HepG2 (cell line): ENCODE data around the gene LSM14B. TPM values are rescaled to one million over a fixed set of nuclear protein-coding genes. Genes with fewer than 3 reads are reported as not detected.

ENCODE experiments used
- ATAC-seq: fragments of 200-7000 bp; cut with Tn5 transposase; 3 replicates; pipeline ENCODE4 v1.9.1; 2020; ENCODE audit warnings: mild to moderate bottlenecking, moderate library complexity
- BruUV-seq: library from RNA; stranded (reverse); fragments of 400-500 nt; replicated peaks from 2 replicates; lab custom pipeline; 2021; lab: Mats Ljungman, UMichigan
- CTCF ChIA-PET: fragments of 300-600 bp; formaldehyde crosslinking; extraction: SDS; loops from one replicate; lab custom pipeline; 2021; ENCODE audit warnings: low total read pairs, inconsistent platforms, low intra/inter-chr PET ratio; lab: Yijun Ruan, JAX
- POLR2A ChIA-PET: fragments of 350-600 bp; sonication (Branson Sonifier 250); formaldehyde crosslinking; loops from one replicate; lab custom pipeline; 2020; ENCODE audit warnings: antibody characterized with exemption, inconsistent platforms; lab: Yijun Ruan, JAX
- DNase-seq: peaks from one replicate; pipeline ENCODE4 v3.0.0-alpha.2; 2015; ENCODE audit warnings: low spot score
- FAIRE-seq: peaks from 3 replicates; lab custom pipeline; 2011; peaks lifted over from hg19 to GRCh38; lab: Jason Lieb, UNC
- H2AFZ ChIP-seq: one replicate; pipeline ENCODE4 v1.6.1; 2011; ENCODE audit warnings: low read length, inconsistent platforms
- H3K27ac ChIP-seq: fragments of 300-600 bp; 3 replicates; pipeline ENCODE4 v1.8.0; 2011; ENCODE audit warnings: mixed run types, mild to moderate bottlenecking, mixed read lengths, low read length, inconsistent platforms; ENCODE audit not compliant: insufficient read depth; ENCODE audit errors: extremely low read length
- H3K27me3 ChIP-seq, 2 experiments: fragments of 200-600 bp in 1 of 2; 2 replicates in 1 of 2; 3 replicates in 1 of 2; pipeline versions ENCODE4 v1.6.0 to v1.8.0; 2011; ENCODE audit warnings: low read length in 2 of 2, mild to moderate bottlenecking in 2 of 2, moderate library complexity in 2 of 2, inconsistent platforms in 1 of 2; ENCODE audit not compliant: insufficient read depth in 2 of 2, control insufficient read depth in 1 of 2
- H3K36me3 ChIP-seq, 2 experiments: fragments of 200-600 bp in 1 of 2; replicated peaks in 1 of 2; 2 replicates in 1 of 2; 3 replicates in 1 of 2; pipeline versions ENCODE4 v1.5.1 to v1.8.0; 2011; ENCODE audit warnings: low read length in 2 of 2, inconsistent platforms in 1 of 2; ENCODE audit not compliant: insufficient read depth in 2 of 2, control insufficient read depth in 1 of 2
- H3K4me1 ChIP-seq: 2 replicates; pipeline ENCODE4 v1.5.1; 2012; ENCODE audit warnings: low read length, inconsistent platforms; ENCODE audit not compliant: insufficient read depth
- H3K4me2 ChIP-seq: 2 replicates; pipeline ENCODE4 v1.6.0; 2011; ENCODE audit warnings: low read depth, low read length, inconsistent platforms
- H3K4me3 ChIP-seq, 3 experiments: fragments of 200-600 bp in 1 of 3; sonication (generic), shearing (Covaris generic) in 1 of 3; replicated peaks in 1 of 3; 2 replicates each; pipeline ENCODE4 v1.5.1; 2011 to 2016; ENCODE audit warnings: low read length in 3 of 3, inconsistent platforms in 2 of 3, low read depth in 2 of 3, mild to moderate bottlenecking in 2 of 3, control low read depth in 1 of 3, mixed read lengths in 1 of 3; ENCODE audit not compliant: insufficient read depth in 1 of 3
- H3K79me2 ChIP-seq: one replicate; pipeline ENCODE4 v1.6.1; 2011; ENCODE audit warnings: low read length, inconsistent platforms; ENCODE audit not compliant: insufficient read depth
- H3K9ac ChIP-seq: 2 replicates; pipeline ENCODE4 v1.6.0; 2011; ENCODE audit warnings: mild to moderate bottlenecking, low read depth, low read length, inconsistent platforms; ENCODE audit not compliant: insufficient read depth
- H3K9me3 ChIP-seq: 2 replicates; pipeline ENCODE4 v1.5.1; 2012; ENCODE audit warnings: mild to moderate bottlenecking, low read length
- H4K20me1 ChIP-seq: 2 replicates; pipeline ENCODE4 v1.6.0; 2011; ENCODE audit warnings: inconsistent platforms, mild to moderate bottlenecking, low read length, moderate library complexity; ENCODE audit not compliant: insufficient read depth
- ARNTL ChIP-seq: sonication (generic); formaldehyde crosslinking; IDR thresholded peaks from 2 replicates; pipeline ENCODE4 v1.4.0; 2020; ENCODE audit warnings: mild to moderate bottlenecking, missing genetic modification reagents
- EP300 ChIP-seq, 3 experiments: sonication (generic) in 1 of 3; formaldehyde crosslinking in 1 of 3; IDR thresholded peaks; 2 replicates each; pipeline versions ENCODE4 v1.5.1 to v1.6.1; 2011 to 2020; ENCODE audit warnings: low read depth in 2 of 3, low read length in 2 of 3, borderline replicate concordance in 1 of 3, improper control_type of control experiment in 1 of 3, mild to moderate bottlenecking in 1 of 3, missing genetic modification reagents in 1 of 3, moderate library complexity in 1 of 3
- GATAD2A ChIP-seq: IDR thresholded peaks from 2 replicates; pipeline ENCODE4 v1.6.1; 2016
- ISL2 ChIP-seq: sonication (generic); formaldehyde crosslinking; IDR thresholded peaks from 2 replicates; pipeline ENCODE4 v1.5.0; 2020; ENCODE audit warnings: missing genetic modification reagents
- KLF16 ChIP-seq, 2 experiments: sonication (generic) in 1 of 2; formaldehyde crosslinking in 1 of 2; IDR thresholded peaks; 2 replicates each; pipeline versions ENCODE4 v1.6.1 to v1.8.0; 2016 to 2023; ENCODE audit warnings: missing genetic modification reagents in 2 of 2, missing compliant biosample characterization in 1 of 2
- MAF1 ChIP-seq: sonication (generic); formaldehyde crosslinking; IDR thresholded peaks from 2 replicates; pipeline ENCODE4 v1.5.0; 2020; ENCODE audit warnings: missing genetic modification reagents, borderline replicate concordance
- RERE ChIP-seq: IDR thresholded peaks from 2 replicates; pipeline ENCODE4 v1.6.1; 2016; ENCODE audit warnings: low read depth, missing genetic modification reagents, missing compliant biosample characterization
- RFX5 ChIP-seq: IDR thresholded peaks from 2 replicates; pipeline ENCODE4 v1.6.1; 2011; ENCODE audit warnings: low read depth, low read length, improper control_type of control experiment
- SALL1 ChIP-seq: sonication (generic); formaldehyde crosslinking; IDR thresholded peaks from 2 replicates; pipeline ENCODE4 v1.8.0; 2022; ENCODE audit warnings: mild to moderate bottlenecking, missing genetic modification reagents
- SP140L ChIP-seq: sonication (generic); formaldehyde crosslinking; IDR thresholded peaks from 2 replicates; pipeline ENCODE4 v1.4.0; 2020; ENCODE audit warnings: missing genetic modification reagents, borderline replicate concordance
- ZNF24 ChIP-seq: fragments of 450-650 bp; IDR thresholded peaks from 2 replicates; pipeline ENCODE4 v1.6.1; 2017; ENCODE audit warnings: antibody characterized with exemption, mild to moderate bottlenecking
- ZNF296 ChIP-seq: sonication (generic); formaldehyde crosslinking; conservative IDR thresholded peaks from 2 replicates; pipeline ENCODE4 v1.5.0; 2020; ENCODE audit warnings: mild to moderate bottlenecking, missing genetic modification reagents
- ZNF329 ChIP-seq: sonication (generic); formaldehyde crosslinking; IDR thresholded peaks from 2 replicates; pipeline ENCODE4 v1.9.0; 2021; ENCODE audit warnings: low read depth, mild to moderate bottlenecking, missing genetic modification reagents
- ZSCAN21 ChIP-seq: sonication (generic); formaldehyde crosslinking; IDR thresholded peaks from 2 replicates; pipeline ENCODE4 v1.8.0; 2022; ENCODE audit warnings: mild to moderate bottlenecking, missing genetic modification reagents, moderate library complexity, borderline replicate concordance
- WGBS: methylation state at CpG from one replicate; pipeline ENCODE4 v1.1.6; 2017; ENCODE audit warnings: low lambda C conversion rate; 5-methylcytosine and 5-hydroxymethylcytosine counted together
- in situ Hi-C: cut with HindIII; loops from 2 replicates; pipeline ENCODE4 v1.10.0; 2017; ENCODE audit warnings: low pct_unique_long_range_greater_than_20kb; ENCODE audit not compliant: extremely low pct_ligation_motif_present
- intact Hi-C: fragments of 100-400 bp; cut with micrococcal nuclease; formaldehyde crosslinking; loops from one replicate; pipeline ENCODE4 v1.10.0; 2022; ENCODE audit not compliant: unreplicated experiment
- polyA plus RNA-seq, 8 experiments: library from polyadenylated mRNA; depleted of rRNA in 3 of 8; stranded (reverse) in 7 of 8; unstranded in 1 of 8; fragments of >200 nt; fragmentation: Illumina TruSeq in 4 of 8; extraction: Trizol in 4 of 8; gene quantifications; 2 replicates each; pipeline versions ENCODE4 v1.2.1 to v1.2.3, GENCODE V29; 2011 to 2016; ENCODE audit warnings: low read depth in 4 of 8, missing spikeins in 1 of 8, mixed read lengths in 1 of 8; ENCODE audit not compliant: insufficient read depth in 1 of 8
- total RNA-seq, 5 experiments: library from RNA; depleted of rRNA; stranded (reverse); fragments of >200 nt; fragmentation: Illumina TruSeq; extraction: Trizol; gene quantifications; 2 replicates each; pipeline ENCODE4 v1.2.3, GENCODE V29; 2016; ENCODE audit warnings: low read depth in 1 of 5

The LSM14B gene
- total and polyA plus RNA-seq, 2 of the 13 experiments (the other 11 are each of a cell fraction or from before 2014, with no cell fraction given), result 43.3 to 79.2 TPM

GRCh38 chr20:62141043-62141396 lies 18.7 kb downstream of the LSM14B start (continued):
- 0 out of 2 replicates have a peak, but pooled peaks have one; percentile 11 for TF ChIP-seq ZSCAN21 (CRISPR knock-in tag)
- no peak for TF ChIP-seq MAF1 (CRISPR knock-in tag)
- 0 out of 2 replicates have a peak, but pooled peaks have one; percentile 9 for TF ChIP-seq SALL1
- TF ChIP-seq EP300 (IDR thresholded peaks at IDR 0.05; ENCODE audit: low read depth in 2 of 2, low read length in 2 of 2), result no peak
- peak; percentile 26; the same call in 1 of the 2 replicates for TF ChIP-seq EP300 (CRISPR knock-in tag; IDR thresholded peaks at IDR 0.05; ENCODE audit: borderline replicate concordance)

GRCh38 chr20:62141397-62142251 lies 19.3 kb downstream of the LSM14B start:
- Histone ChIP-seq H3K36me3 (peaks cover 29 to 43% of the 10 kb centered on the region in 2 experiments), H3K79me2 (peaks cover 68% of the 10 kb centered on the region), H3K27me3 (no peaks in the 10 kb centered on the region; a peak in 1 of 5 replicates), H3K4me3 (peak overlapping the region; percentile 87 to 93 (median 88)), H3K9ac (peak overlapping the region; percentile 90), H2AFZ (no peak overlapping the region), H3K4me1 (peaks cover 43% of the 10 kb centered on the region), H3K4me2 (peak overlapping the region; percentile 90), H4K20me1 (peaks cover 57% of the 10 kb centered on the region), H3K9me3 (no peaks in the 10 kb centered on the region), H3K27ac (peak overlapping the region; percentile 72)
- peak; percentile 22 for ATAC-seq
- CTCF ChIA-PET, result interaction anchor here (0.5 to 3.5 kb wide), 3 partner anchors 15 to 131 kb away, joined by 3 to 13 read pairs (median 4); no protein-coding TSS in a partner anchor
- POLR2A ChIA-PET, result interaction anchor here (1.0 to 3.4 kb wide), 10 partner anchors 9 to 234 kb away, joined by 3 to 45 read pairs (median 4); partner anchors contain the start of genes LSM14B and TAF4
- peak; percentile 37 for FAIRE-seq
- intact Hi-C loops (no loop called here), in situ Hi-C loops (loop anchor here (5.0 kb wide), 1 partner anchor 129 kb away; no protein-coding TSS in a partner anchor)
- WGBS, result 19% methylated on average over 13 of the region's 14 CpGs
- TSS peak; percentile 42 for BruUV-seq
- DNase-seq, result peak; percentile 64
- TF ChIP-seq RFX5 (no peak), ZNF24 (no peak), ZNF296 (CRISPR knock-in tag) (no peak), RERE (CRISPR knock-in tag) (no peak; the same call in 1 of the 2 replicates), ZNF329 (CRISPR knock-in tag) (no peak), GATAD2A (0 out of 2 replicates have a peak, but pooled peaks have one; percentile 47), KLF16 (CRISPR knock-in tag; IDR thresholded peaks at IDR 0.05) (peak in 1 of 2 experiments; percentile 66; a peak in 1 of 4 replicates), SP140L (CRISPR knock-in tag) (no peak), ARNTL (CRISPR knock-in tag) (no peak), ISL2 (CRISPR knock-in tag) (no peak)
